ENCODE results near the gene FUT4. TPM values are rescaled to one million over a fixed set of nuclear protein-coding genes. Genes with fewer than 3 reads are reported as not detected.

FUT4 gene
- total and polyA plus RNA-seq, 4 donors = 1.0 to 9.7 (median 7.2) TPM

- H3K9ac ChIP-seq (ENCODE audit: insufficient read depth in 1 of 2, low read length in 2 of 2) = no peak overlapping the region
- H3K27me3 ChIP-seq (ENCODE audit: control insufficient read depth in 3 of 3, insufficient read depth in 3 of 3, low read length in 2 of 3) = no peaks in the 10 kb centered on the region
- H3K27ac ChIP-seq (ENCODE audit: low read depth in 1 of 2, low read length in 1 of 2) = no peak overlapping the region
- no peaks in the 10 kb centered on the region for H3K36me3 ChIP-seq (ENCODE audit: control insufficient read depth in 4 of 4, insufficient read depth in 4 of 4, low read length in 4 of 4)
- H3K4me1 ChIP-seq (ENCODE audit: control insufficient read depth in 5 of 5, insufficient read depth in 5 of 5, low read length in 5 of 5) = peaks cover 0 to 8% (median 3%) of the 10 kb centered on the region in 5 donors
- no peaks in the 10 kb centered on the region for H3K9me3 ChIP-seq (ENCODE audit: control insufficient read depth in 4 of 4, insufficient read depth in 3 of 4, low read length in 3 of 4)
- H3K4me3 ChIP-seq = no peak overlapping the region
- no peak for ATAC-seq (ENCODE audit: insufficient read depth, low FRiP score)
- DNase-seq = peak; percentile 50 to 72 (median 52)
- TF ChIP-seq CTCF (IDR thresholded peaks at IDR 0.05; ENCODE audit: control extremely low read depth, extremely low read depth) = no peak
- WGBS, 2 donors = 50 to 65% methylated on average over 3 of the region's 3 CpGs
Measured at GRCh38 chr11:94537031-94537600, 6.6 kb upstream of the FUT4 start.

GRCh38 chr11:94539420-94539819, 4.3 kb upstream of the FUT4 start:
- 31 to 38% methylated on average over 1 of the region's 1 CpG for WGBS, 2 donors
- Histone ChIP-seq H3K4me3 (no peak overlapping the region), H3K9me3 (ENCODE audit: control insufficient read depth in 4 of 4, insufficient read depth in 3 of 4, low read length in 3 of 4) (no peaks in the 10 kb centered on the region), H3K27ac (ENCODE audit: low read depth in 1 of 2, low read length in 1 of 2) (no peak overlapping the region), H3K27me3 (ENCODE audit: control insufficient read depth in 3 of 3, insufficient read depth in 3 of 3, low read length in 2 of 3) (no peaks in the 10 kb centered on the region), H3K4me1 (ENCODE audit: control insufficient read depth in 5 of 5, insufficient read depth in 5 of 5, low read length in 5 of 5) (peaks cover 0 to 8% (median 0%) of the 10 kb centered on the region in 5 donors), H3K36me3 (ENCODE audit: control insufficient read depth in 4 of 4, insufficient read depth in 4 of 4, low read length in 4 of 4) (no peaks in the 10 kb centered on the region), H3K9ac (ENCODE audit: insufficient read depth in 1 of 2, low read length in 2 of 2) (no peak overlapping the region)
- no peak for TF ChIP-seq CTCF (IDR thresholded peaks at IDR 0.05; ENCODE audit: control extremely low read depth, extremely low read depth)
- no peak for ATAC-seq (ENCODE audit: insufficient read depth, low FRiP score)
- DNase-seq = no peak

- Histone ChIP-seq H3K9me3 (ENCODE audit: control insufficient read depth in 4 of 4, insufficient read depth in 3 of 4, low read length in 3 of 4) (no peaks in the 10 kb centered on the region), H3K9ac (ENCODE audit: insufficient read depth in 1 of 2, low read length in 2 of 2) (peak overlapping the region in 1 of 2 donors; percentile 49), H3K4me1 (ENCODE audit: control insufficient read depth in 5 of 5, insufficient read depth in 5 of 5, low read length in 5 of 5) (peaks cover 2 to 30% (median 7%) of the 10 kb centered on the region in 5 donors), H3K27ac (ENCODE audit: low read depth in 1 of 2, low read length in 1 of 2) (peak overlapping the region; percentile 83 to 97), H3K4me3 (peak overlapping the region; percentile 69), H3K36me3 (ENCODE audit: control insufficient read depth in 4 of 4, insufficient read depth in 4 of 4, low read length in 4 of 4) (peaks cover 0 to 9% (median 3%) of the 10 kb centered on the region in 4 donors), H3K27me3 (ENCODE audit: control insufficient read depth in 3 of 3, insufficient read depth in 3 of 3, low read length in 2 of 3) (no peaks in the 10 kb centered on the region)
- no peak for TF ChIP-seq CTCF (IDR thresholded peaks at IDR 0.05; ENCODE audit: control extremely low read depth, extremely low read depth)
- DNase-seq (peak; percentile 26 to 46 (median 34)), ATAC-seq (ENCODE audit: insufficient read depth, low FRiP score) (peak; percentile 3)
- WGBS, 2 donors = 5 to 13% methylated on average over 55 to 59 of the region's 59 CpGs
Measured at GRCh38 chr11:94544646-94545263, 1.0 kb downstream of the FUT4 start.
